GM19043 (cell line): ENCODE data around the gene JAKMIP1.

Source experiments
- ATAC-seq: cut with Tn5 transposase; IDR thresholded peaks from one replicate; pipeline ENCODE4 v1.9.1; 2021; ENCODE audit warnings: low read depth; ENCODE audit not compliant: unreplicated experiment

The JAKMIP1 gene

DNA sequence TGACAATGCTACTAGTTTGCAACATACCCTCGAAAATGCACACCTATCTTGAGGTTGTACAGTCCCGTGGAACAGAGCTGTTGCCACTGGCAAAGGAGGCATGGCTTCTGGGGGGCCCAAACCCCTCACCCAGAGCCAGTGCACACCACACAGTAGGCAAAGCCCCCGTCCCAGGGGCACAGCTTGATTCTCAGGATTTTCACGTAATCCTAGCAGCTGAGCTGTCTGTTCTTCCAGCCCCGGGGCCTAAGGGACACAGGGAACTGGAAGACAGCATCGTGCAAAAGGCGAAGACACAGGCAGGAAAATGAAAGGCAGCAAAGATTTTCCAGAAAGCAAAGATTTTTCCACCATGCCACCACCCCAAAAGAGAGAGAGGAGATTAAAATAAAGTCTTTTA, 77.2 kb downstream of the JAKMIP1 start:
- no peak for ATAC-seq

- ATAC-seq = no peak
These were observed 77.9 kb downstream of the JAKMIP1 start for GRCh38 chr4:6122496-6122895.

DNA sequence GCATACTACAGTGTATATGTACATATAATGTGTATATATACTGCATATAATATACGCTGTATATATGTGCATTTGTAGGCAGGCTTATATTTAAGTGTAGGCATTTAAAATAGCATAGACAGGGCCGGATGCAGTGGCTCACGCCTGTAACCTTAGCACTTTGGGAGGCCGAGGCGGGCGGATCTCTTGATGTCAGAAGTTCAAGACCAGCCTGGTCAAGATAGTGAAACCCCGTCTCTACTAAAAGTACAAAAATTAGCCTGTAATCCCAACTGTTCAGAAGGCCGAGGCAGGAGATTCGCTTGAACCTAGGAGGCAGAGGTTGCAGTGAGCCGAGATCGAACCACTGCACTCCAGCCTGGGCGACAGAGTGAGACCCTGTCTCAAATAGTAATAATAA, 78.4 kb downstream of the JAKMIP1 start:
- ATAC-seq = no peak

DNA sequence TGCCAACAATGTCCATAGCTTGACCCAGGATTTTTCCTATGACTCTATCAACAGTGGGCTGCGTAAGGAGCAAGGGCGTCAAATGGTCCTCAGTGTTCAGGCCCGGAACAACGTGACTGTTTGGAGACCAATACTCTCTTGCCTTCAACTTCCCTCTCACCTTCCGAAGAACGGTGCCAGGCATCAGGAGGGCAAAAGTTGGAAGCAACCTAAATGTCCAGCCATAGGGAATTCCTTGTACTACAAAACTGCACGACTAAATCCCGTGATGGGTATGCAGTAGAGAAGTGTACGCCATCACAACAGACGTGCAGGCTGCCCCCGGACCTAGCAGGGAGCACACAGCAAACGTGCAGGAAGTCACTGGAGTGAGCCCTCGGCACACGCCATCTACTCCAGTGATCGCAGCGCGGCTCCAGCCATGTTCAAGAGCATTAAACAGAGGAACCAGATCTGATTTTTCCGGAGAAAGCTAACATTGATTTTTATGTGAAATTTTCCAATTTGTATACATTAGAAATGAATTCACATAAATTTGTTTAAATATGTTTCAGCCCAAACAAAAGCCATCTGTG, 79.0 kb downstream of the JAKMIP1 start:
- ATAC-seq = no peak

DNA sequence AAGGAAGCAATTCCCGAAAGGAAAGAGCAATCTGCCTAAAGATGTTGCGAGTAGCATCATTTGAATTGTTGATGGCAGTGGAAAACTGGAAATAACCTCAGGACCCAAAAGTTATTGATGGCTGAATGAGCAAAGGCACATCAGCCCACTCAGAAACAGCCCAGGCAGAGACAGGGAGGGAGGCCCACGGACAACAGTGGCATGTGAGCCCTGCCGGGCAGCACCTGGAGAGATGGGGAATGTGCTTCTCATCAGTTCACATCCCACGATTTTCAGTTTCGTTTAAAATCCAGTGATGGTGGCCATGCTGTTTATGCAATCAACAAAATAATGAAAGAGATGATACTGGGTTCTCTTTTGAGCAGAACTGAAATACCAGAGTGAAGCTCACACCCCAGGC, 80.0 kb downstream of the JAKMIP1 start:
- ATAC-seq = no peak

DNA sequence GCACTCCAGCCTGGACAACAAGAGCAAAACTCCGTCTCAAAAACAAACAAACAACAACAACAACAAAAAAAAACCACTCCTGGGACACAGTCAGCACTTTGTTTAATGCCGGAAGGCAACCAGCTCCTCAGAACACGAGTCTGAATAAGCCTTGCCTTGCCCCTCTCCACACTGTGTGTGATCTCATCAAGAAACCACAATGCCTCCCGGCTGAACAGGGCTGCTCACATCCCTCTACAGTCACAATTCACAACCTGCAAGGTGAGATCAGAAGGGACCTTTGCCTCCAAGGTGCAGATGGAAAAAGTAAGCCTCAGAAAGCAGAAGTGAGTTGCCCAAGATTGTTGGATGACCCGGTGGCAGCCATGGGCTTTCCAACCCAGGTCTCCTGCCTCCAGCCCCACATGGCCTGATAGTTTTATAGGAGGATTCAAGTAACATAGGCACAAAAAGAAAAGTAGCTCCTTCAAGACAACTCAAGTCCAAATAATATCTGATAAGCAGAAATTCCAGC, 80.8 kb downstream of the JAKMIP1 start:
- no peak for ATAC-seq

DNA sequence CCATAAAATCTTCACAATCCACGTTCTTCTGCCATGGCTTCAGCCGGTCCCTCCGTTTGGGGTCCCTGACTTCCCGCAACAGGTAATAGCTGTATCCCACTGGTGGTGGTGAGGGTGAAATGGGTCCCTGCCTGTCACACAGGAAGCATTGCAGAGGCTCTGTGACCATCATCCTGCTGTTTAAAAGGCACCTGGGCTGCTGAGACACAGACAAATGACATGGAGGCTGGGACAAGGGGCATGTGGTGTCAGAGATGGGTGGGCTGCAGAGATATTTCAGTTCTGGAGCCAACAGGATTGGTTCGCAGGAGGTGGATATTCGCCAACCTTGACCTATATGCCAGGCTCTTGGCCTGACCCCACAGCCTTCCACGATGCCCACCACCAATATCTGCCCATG, 82.1 kb downstream of the JAKMIP1 start:
- no peak for ATAC-seq

DNA sequence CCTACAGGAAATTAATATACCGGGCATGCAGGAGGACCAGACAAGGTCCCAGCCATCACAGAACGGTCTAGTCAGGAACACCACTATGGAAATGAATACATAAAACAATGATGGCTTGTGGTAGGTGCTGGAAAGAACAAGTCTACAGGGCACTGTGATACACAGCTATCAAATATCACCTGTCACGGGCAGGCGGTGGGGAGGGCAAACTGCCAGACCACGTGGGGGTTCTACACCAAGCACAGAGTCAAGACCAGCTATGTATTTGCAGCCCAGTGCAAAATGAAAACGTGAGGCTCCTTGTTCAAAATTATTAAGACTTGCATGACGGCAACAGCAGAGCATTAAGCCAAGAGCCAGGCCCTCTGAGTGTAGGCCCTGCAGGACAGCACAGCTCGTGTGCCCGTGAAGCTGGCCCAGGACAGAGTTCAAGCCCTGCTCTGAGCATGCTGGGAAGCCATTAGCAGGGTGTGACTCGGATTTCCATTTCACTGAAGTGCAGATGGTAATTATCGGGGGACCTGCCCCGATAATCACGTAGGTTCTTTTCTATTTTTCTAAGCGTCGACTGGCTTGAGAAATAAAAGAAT, 83.6 kb downstream of the JAKMIP1 start:
- no peak for ATAC-seq

DNA sequence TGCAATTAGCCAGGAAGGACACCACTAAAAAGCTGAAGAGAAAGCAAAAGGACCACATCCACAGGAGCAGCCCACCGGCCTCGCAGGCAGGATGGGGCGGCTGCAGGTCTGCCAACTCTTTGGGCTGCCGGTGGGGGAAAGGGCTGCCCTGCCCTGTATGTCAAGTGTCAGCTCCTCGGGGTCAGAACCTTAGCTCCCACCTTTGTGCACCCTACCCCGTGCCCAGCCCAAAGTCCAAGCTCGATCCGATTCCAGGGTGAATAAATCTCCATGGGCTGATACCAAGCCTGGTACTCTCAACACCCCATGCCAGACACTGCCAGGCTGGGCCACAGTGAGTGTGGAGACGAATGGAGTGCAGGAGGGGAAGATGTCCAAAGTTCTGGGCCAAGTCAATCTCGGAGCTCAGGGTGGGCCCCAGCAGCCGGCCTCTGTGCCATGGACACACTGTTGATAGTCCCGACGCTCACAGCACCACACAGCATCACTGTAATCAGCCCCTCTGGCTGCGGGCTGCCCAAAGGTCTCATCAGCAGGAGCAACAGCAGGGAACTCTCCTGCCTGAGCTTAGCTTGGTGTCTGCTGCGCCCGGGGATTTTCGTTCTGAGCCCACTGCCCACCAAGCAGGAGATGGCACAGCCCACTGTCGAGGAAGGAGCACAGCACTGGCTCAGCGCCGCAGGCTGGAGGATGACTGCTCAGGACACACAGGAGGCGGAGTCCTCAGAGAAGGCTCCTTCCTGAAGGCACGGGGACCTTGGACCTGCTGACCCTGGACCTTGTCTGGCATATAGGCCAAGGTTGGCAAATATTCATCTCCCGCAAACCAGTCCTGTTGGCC, 84.4 kb downstream of the JAKMIP1 start:
- no peak for ATAC-seq

GRCh38 chr4:6115342-6115741, 85.0 kb downstream of the JAKMIP1 start:
- no peak for ATAC-seq

GRCh38 chr4:6114601-6115000, 85.7 kb downstream of the JAKMIP1 start:
- no peak for ATAC-seq

- no peak for ATAC-seq
These were observed 86.2 kb downstream of the JAKMIP1 start for GRCh38 chr4:6114181-6114580.

- no peak for ATAC-seq
These were observed 86.7 kb downstream of the JAKMIP1 start for GRCh38 chr4:6113641-6114040.

GRCh38 chr4:6112606-6113290, 87.6 kb downstream of the JAKMIP1 start:
- no peak for ATAC-seq

- no peak for ATAC-seq
These were observed 88.9 kb downstream of the JAKMIP1 start for GRCh38 chr4:6111354-6111960.

DNA sequence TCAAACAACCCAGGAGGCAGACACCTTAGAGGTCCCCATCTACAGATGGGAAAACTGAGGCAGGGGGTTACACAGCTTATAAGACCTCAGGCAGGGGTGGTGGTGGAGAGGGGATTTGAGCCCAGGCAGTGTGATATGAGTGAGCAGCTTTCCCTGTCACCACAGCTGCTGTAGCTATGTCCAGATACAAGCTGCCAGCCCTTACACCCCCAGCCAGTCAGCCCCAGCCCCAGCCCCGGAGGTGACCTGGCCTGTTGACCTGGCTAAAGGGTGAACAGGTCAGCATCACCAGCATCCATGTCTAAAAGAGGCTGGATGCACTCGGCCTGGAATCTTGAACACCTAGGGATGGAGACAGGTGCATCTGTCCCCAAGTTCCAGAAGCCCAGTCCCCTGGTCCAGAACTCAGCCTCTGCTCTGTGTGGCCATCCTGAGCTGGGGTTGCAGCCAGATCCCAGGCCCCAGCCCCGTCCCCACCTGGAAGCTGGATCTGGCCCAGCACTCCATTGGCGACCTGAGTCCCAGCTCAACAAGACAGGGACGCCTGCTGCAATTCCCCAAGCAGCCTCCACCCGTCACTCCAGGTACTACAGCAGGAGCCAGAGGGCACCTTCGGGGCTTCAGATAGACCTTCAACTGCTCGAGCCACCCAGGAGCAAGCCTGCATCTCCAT, 89.5 kb downstream of the JAKMIP1 start:
- ATAC-seq = no peak

DNA sequence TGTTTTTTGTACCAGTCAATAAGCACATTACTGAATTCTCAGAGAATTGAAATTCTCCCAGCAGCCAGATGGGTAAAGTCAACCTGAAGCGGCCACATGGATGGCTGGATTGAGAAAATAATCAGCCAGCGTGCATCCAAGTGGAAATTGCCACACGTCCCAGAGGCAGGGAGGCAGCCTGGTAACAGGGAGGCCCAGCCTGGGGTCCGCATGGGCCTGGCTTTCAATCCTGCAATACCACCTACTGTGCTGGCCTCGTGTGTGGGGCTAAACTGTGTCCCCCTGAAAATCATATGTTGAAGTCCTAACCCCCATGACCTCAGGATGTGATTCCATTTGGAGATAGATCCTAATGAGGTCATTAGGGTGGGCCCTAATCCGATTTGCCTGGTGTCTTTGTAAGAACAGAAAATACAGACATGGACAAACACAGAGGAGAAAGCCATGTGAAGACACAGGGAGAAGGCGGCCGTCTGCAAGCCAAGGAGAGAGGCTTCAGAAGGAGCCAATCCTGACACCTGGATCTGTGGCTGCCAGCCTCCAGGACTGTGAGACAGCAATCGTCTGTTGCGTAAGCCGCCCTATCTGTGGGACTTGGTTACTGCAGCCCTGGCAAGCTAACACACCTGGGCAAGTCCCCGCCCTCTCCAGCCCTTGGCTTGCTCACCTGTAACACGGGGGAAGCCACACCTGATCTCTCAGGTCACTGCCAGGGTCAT, 90.3 kb downstream of the JAKMIP1 start:
- ATAC-seq = no peak

- ATAC-seq = no peak
These were observed 92.5 kb downstream of the JAKMIP1 start for GRCh38 chr4:6107886-6108285.

GRCh38 chr4:6107114-6107791, 93.1 kb downstream of the JAKMIP1 start:
- ATAC-seq = no peak
